Measurements from ENCODE around the gene ETS1.

Gene ETS1

GRCh38 chr11:128533472-128533871 lies 53.9 kb downstream of the ETS1 start:
- TF ChIP-seq REST (IDR thresholded peaks at IDR 0.05; ENCODE audit: low read depth) (no peak), TAF1 (IDR thresholded peaks at IDR 0.05; ENCODE audit: low read depth) (no peak), CREB1 (IDR thresholded peaks at IDR 0.05; ENCODE audit: low read depth) (no peak), TEAD4 (IDR thresholded peaks at IDR 0.05) (no peak), EGR1 (IDR thresholded peaks at IDR 0.05) (no peak), FOXM1 (IDR thresholded peaks at IDR 0.05; ENCODE audit: borderline replicate concordance, low read depth) (no peak), USF1 (IDR thresholded peaks at IDR 0.05) (no peak), NFIC (IDR thresholded peaks at IDR 0.05) (no peak), RAD21 (IDR thresholded peaks at IDR 0.05; ENCODE audit: low read depth) (no peak), MAX (IDR thresholded peaks at IDR 0.05) (no peak)

GRCh38 chr11:128532572-128533091 lies 54.7 kb downstream of the ETS1 start:
- TF ChIP-seq REST (IDR thresholded peaks at IDR 0.05; ENCODE audit: low read depth) = no peak
- no peak for TF ChIP-seq CREB1 (IDR thresholded peaks at IDR 0.05; ENCODE audit: low read depth)
- TF ChIP-seq ZBTB7A (IDR thresholded peaks at IDR 0.05; ENCODE audit: low read depth) = no peak
- no peak for TF ChIP-seq YY1 (IDR thresholded peaks at IDR 0.05; ENCODE audit: low read depth)
- no peak for TF ChIP-seq MAX (IDR thresholded peaks at IDR 0.05)
- no peak for TF ChIP-seq FOXM1 (IDR thresholded peaks at IDR 0.05; ENCODE audit: borderline replicate concordance, low read depth)
- no peak for TF ChIP-seq TEAD4 (IDR thresholded peaks at IDR 0.05)

GRCh38 chr11:128532016-128532571 lies 55.3 kb downstream of the ETS1 start:
- no peak for TF ChIP-seq CEBPB (IDR thresholded peaks at IDR 0.05)
- no peak for TF ChIP-seq EP300 (IDR thresholded peaks at IDR 0.05; ENCODE audit: borderline replicate concordance)
- no peak for TF ChIP-seq REST (IDR thresholded peaks at IDR 0.05; ENCODE audit: low read depth)
- TF ChIP-seq RAD21 (IDR thresholded peaks at IDR 0.05; ENCODE audit: low read depth) = no peak
- TF ChIP-seq TCF12 (IDR thresholded peaks at IDR 0.05; ENCODE audit: low read depth) = no peak
- no peak for TF ChIP-seq USF1 (IDR thresholded peaks at IDR 0.05)
- TF ChIP-seq NFIC (IDR thresholded peaks at IDR 0.05) = no peak
- no peak for TF ChIP-seq TEAD4 (IDR thresholded peaks at IDR 0.05)
- no peak for TF ChIP-seq CREB1 (IDR thresholded peaks at IDR 0.05; ENCODE audit: low read depth)
- TF ChIP-seq MAX (IDR thresholded peaks at IDR 0.05) = no peak
- TF ChIP-seq ZBTB7A (IDR thresholded peaks at IDR 0.05; ENCODE audit: low read depth) = no peak
- no peak for TF ChIP-seq FOXM1 (IDR thresholded peaks at IDR 0.05; ENCODE audit: borderline replicate concordance, low read depth)
- no peak for TF ChIP-seq EGR1 (IDR thresholded peaks at IDR 0.05)
- TF ChIP-seq YY1 (IDR thresholded peaks at IDR 0.05; ENCODE audit: low read depth) = no peak
- TF ChIP-seq TAF1 (IDR thresholded peaks at IDR 0.05; ENCODE audit: low read depth) = no peak

- no peak for TF ChIP-seq YY1 (IDR thresholded peaks at IDR 0.05; ENCODE audit: low read depth)
- no peak for TF ChIP-seq CREB1 (IDR thresholded peaks at IDR 0.05; ENCODE audit: low read depth)
- TF ChIP-seq NFIC (IDR thresholded peaks at IDR 0.05) = no peak
- TF ChIP-seq REST (IDR thresholded peaks at IDR 0.05; ENCODE audit: low read depth) = no peak
- TF ChIP-seq ZBTB7A (IDR thresholded peaks at IDR 0.05; ENCODE audit: low read depth) = no peak
- TF ChIP-seq TAF1 (IDR thresholded peaks at IDR 0.05; ENCODE audit: low read depth) = no peak
- TF ChIP-seq TCF12 (IDR thresholded peaks at IDR 0.05; ENCODE audit: low read depth) = no peak
- TF ChIP-seq USF1 (IDR thresholded peaks at IDR 0.05) = no peak
- TF ChIP-seq MAX (IDR thresholded peaks at IDR 0.05) = no peak
- TF ChIP-seq EP300 (IDR thresholded peaks at IDR 0.05; ENCODE audit: borderline replicate concordance) = no peak
- TF ChIP-seq TEAD4 (IDR thresholded peaks at IDR 0.05) = no peak
- TF ChIP-seq CEBPB (IDR thresholded peaks at IDR 0.05) = no peak
- TF ChIP-seq RAD21 (IDR thresholded peaks at IDR 0.05; ENCODE audit: low read depth) = no peak
- no peak for TF ChIP-seq EGR1 (IDR thresholded peaks at IDR 0.05)
- TF ChIP-seq FOXM1 (IDR thresholded peaks at IDR 0.05; ENCODE audit: borderline replicate concordance, low read depth) = no peak
These were observed 55.8 kb downstream of the ETS1 start for GRCh38 chr11:128531588-128531987.

Measured in Ishikawa (cell line).